SK-N-SH treated with all-trans-retinoic acid at 6 μM for 48 hours (cell line): Measurements from ENCODE around the gene APIP.

Source experiments
- ZNF8 ChIP-seq: fragments of 450-650 bp; formaldehyde crosslinking; IDR thresholded peaks from 2 replicates; pipeline ENCODE4 v1.5.0; 2020; ENCODE audit warnings: mild to moderate bottlenecking, moderate library complexity
- TF ChIP-seq, protein P1 (sequence below): fragments of 250-450 bp; sonication (Bioruptor Pico); IDR thresholded peaks from 2 replicates; pipeline ENCODE4 v1.8.0; 2020; ENCODE audit warnings: mild to moderate bottlenecking, moderate library complexity, borderline replicate concordance

DNA sequence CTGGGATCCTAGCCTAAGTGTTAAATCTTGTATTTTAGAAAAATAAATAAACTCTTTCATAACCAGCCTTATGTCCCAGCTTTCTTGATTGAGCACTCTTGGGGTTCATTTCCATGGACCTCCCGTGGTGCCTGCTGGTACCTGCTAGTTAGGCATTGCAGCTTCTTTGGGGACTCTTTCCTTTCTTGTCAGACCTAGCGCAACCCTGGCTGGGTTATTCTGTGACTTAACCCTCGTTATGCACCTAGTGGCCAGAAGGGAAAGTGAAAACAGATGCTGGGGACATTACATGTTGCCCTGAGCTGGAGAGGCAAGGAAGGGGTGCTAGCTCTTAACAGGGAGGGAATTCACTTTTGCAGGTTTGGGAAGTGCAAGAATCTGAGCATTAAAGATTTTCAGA lies 46.8 kb downstream of the APIP start:
- TF ChIP-seq, protein P1, sequence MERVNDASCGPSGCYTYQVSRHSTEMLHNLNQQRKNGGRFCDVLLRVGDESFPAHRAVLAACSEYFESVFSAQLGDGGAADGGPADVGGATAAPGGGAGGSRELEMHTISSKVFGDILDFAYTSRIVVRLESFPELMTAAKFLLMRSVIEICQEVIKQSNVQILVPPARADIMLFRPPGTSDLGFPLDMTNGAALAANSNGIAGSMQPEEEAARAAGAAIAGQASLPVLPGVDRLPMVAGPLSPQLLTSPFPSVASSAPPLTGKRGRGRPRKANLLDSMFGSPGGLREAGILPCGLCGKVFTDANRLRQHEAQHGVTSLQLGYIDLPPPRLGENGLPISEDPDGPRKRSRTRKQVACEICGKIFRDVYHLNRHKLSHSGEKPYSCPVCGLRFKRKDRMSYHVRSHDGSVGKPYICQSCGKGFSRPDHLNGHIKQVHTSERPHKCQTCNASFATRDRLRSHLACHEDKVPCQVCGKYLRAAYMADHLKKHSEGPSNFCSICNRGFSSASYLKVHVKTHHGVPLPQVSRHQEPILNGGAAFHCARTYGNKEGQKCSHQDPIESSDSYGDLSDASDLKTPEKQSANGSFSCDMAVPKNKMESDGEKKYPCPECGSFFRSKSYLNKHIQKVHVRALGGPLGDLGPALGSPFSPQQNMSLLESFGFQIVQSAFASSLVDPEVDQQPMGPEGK = no peak
- TF ChIP-seq ZNF8 (CRISPR knock-in tag) = no peak
